HG03460 (cell line): ENCODE results near the gene CRYGD.
"Not testable (repeated sequence)": the region's sequence is repeated elsewhere in the genome, so short reads cannot be mapped to it uniquely, and the experiment has no call there.

Source experiments
- ATAC-seq: cut with Tn5 transposase; IDR thresholded peaks from one replicate; pipeline ENCODE4 v1.9.1; 2021; ENCODE audit not compliant: unreplicated experiment

The CRYGD gene

GRCh38 chr2:208124013-208124715, at the start of gene CRYGD:
Gene CRYGD, minus strand, starts transcription at chr2:208124524. Its CDS starts 51 bp downstream, at chr2:208124473.
- not testable (repeated sequence) for ATAC-seq

- no peak for ATAC-seq
These were observed 47.8 kb upstream of the CRYGD start for GRCh38 chr2:208172125-208172524.

GRCh38 chr2:208164951-208165755, 40.8 kb upstream of the CRYGD start:
- no peak for ATAC-seq

GRCh38 chr2:208163489-208163888, 39.2 kb upstream of the CRYGD start, which contains the start of gene CRYGA:
Gene CRYGA, minus strand, starts transcription at chr2:208163589. Its CDS starts 33 bp downstream, at chr2:208163556.
- no peak for ATAC-seq

- ATAC-seq: no peak
These were observed 32.1 kb upstream of the CRYGD start for GRCh38 chr2:208156439-208156838.

GRCh38 chr2:208153156-208153555, 28.8 kb upstream of the CRYGD start:
- no peak for ATAC-seq

GRCh38 chr2:208150956-208151355, 26.6 kb upstream of the CRYGD start:
- ATAC-seq: no peak

- ATAC-seq: no peak
These were observed 25.8 kb upstream of the CRYGD start for GRCh38 chr2:208150094-208150493.

- no peak for ATAC-seq
These were observed 24.5 kb upstream of the CRYGD start for GRCh38 chr2:208148803-208149202.

GRCh38 chr2:208147759-208148158, 23.4 kb upstream of the CRYGD start:
- no peak for ATAC-seq

- ATAC-seq: no peak
These were observed 22.7 kb upstream of the CRYGD start for GRCh38 chr2:208147008-208147407.

GRCh38 chr2:208146006-208146405, 21.7 kb upstream of the CRYGD start, which contains the start of gene CRYGB:
Gene CRYGB, minus strand, starts transcription at chr2:208146158. Its CDS starts 38 bp downstream, at chr2:208146120.
- no peak for ATAC-seq

- no peak for ATAC-seq
These were observed 18.8 kb upstream of the CRYGD start for GRCh38 chr2:208142925-208143799.

GRCh38 chr2:208142240-208142924, 18.1 kb upstream of the CRYGD start:
- no peak for ATAC-seq

- ATAC-seq: no peak
These were observed 15.1 kb upstream of the CRYGD start for GRCh38 chr2:208139447-208139846.

- ATAC-seq: not testable (repeated sequence)
These were observed 14.0 kb upstream of the CRYGD start for GRCh38 chr2:208138334-208138733.

GRCh38 chr2:208136716-208137094, 12.4 kb upstream of the CRYGD start:
- no peak for ATAC-seq

GRCh38 chr2:208135794-208136715, 11.7 kb upstream of the CRYGD start:
- ATAC-seq: no peak

GRCh38 chr2:208134928-208135586, 10.7 kb upstream of the CRYGD start:
- ATAC-seq: no peak
